ENCODE measurements around the gene RASSF7.
A peak's percentile ranks its signal among the peaks of the same experiment; 100 is the strongest.
"Not testable (repeated sequence)": the region's sequence is repeated elsewhere in the genome, so short reads cannot be mapped to it uniquely, and the experiment has no call there.

The RASSF7 gene

DNA sequence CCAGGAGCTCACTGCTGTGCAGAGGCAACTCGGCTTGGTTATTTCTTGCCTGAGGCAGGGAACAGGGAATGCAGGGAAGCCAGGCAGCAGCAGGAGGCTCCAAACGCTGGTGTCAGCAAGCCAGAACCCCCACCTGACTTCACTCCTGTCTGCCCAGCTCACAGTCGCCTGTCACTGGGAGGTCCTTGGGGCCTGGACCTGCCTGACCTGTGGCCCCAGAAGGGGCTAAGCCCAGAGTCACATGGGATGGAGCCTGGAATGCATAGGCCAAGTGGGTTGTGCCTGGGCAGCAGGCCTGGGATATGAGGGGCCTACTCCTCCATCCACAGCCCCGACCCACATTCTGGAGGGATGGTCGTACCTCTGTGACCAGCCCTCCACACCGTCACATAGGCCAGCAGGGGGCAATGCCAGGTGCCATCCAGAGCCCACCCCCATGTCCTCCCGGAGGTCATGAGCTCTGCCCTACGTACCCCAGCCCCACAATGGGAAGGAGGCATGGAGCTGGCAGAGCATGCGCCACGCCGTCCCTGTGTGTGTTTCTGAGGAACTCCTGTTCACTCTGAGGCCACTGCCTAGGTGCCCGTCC is 5.2 kb downstream of the RASSF7 start:
- ATAC-seq: no peak
- Mint-ChIP-seq H3K27ac (no peak overlapping the region), H3K9me3 (no peaks in the 10 kb centered on the region), H3K36me3 (peaks cover 52% of the 10 kb centered on the region), H3K4me1 (peaks cover 12% of the 10 kb centered on the region), H3K4me3 (peak overlapping the region; percentile 75)
- no peak for DNase-seq (ENCODE audit: low spot score in 2 of 2)

DNA sequence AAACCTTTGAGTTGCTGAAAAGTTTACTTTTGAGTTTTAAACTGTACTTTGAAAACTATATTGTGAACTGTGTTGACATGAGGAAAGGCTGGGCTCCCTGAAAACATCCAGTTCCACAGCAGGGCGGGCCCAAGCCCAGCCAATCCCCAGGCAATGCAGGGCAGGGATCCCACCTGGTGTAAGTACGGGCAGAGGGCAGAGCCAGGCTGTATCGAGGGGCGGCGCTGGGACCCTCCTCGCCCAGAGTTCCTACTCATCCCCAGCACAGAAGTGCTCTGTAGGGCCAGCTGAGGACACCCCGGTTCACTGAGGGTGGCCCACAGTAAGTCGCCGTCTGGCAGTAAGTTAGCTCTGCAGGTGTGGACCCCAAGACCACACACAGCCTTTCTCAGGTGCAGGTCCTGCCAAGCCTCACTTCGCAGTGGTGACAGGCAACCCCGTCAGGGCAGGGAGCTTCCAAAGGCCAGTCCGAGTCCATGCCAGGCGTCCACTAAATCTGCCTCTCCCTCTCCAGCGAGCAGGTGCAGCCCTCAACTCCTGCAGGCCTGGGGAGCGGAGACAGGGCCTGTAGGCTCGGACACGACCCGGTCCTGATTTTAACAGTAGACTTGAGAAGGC is 6.3 kb downstream of the RASSF7 start:
- Mint-ChIP-seq H3K4me3 (peak overlapping the region; percentile 75), H3K9me3 (no peaks in the 10 kb centered on the region), H3K36me3 (peaks cover 44% of the 10 kb centered on the region), H3K27ac (peak overlapping the region; percentile 37), H3K4me1 (peaks cover 6% of the 10 kb centered on the region)
- no peak for ATAC-seq
- no peak for DNase-seq (ENCODE audit: low spot score in 2 of 2)

DNA sequence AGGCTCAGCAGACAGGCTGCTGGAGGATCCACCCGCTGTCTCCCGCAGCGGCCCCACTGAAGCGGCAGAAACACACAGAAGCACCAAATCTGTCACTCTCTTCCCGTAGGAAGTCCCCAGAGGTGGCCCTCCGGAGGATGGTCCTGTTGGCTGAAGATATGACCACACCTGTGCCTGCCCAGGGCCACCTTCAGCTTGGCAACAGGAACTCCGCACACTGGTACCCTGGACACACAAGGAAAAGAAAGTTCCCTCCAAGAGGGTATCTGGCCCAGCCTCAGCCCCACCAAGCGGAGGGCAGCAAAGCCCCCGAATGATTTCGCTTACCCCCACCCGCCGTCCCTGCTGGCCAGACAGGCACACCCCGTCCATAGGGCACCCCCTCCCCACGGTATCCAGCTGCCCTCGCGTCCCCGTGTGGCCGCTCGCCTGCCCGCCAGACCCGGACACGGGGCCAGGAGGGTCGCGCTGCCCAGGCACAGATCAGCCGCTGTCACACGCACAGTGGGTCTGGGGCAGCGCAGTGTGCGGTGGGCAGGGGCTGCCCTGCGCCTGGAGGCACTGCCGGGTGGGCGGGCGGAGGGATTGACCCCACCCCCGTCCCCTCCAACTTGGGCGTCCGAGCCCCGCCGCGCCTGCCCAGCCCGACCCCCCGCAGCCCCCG is 7.0 kb downstream of the RASSF7 start:
- ATAC-seq (no peak), DNase-seq (ENCODE audit: low spot score in 2 of 2) (no peak)
- H3K9me3 Mint-ChIP-seq: no peaks in the 10 kb centered on the region
- peak overlapping the region; percentile 75 for H3K4me3 Mint-ChIP-seq
- H3K27ac Mint-ChIP-seq: no peak overlapping the region
- H3K4me1 Mint-ChIP-seq: peaks cover 6% of the 10 kb centered on the region
- peaks cover 44% of the 10 kb centered on the region for H3K36me3 Mint-ChIP-seq

DNA sequence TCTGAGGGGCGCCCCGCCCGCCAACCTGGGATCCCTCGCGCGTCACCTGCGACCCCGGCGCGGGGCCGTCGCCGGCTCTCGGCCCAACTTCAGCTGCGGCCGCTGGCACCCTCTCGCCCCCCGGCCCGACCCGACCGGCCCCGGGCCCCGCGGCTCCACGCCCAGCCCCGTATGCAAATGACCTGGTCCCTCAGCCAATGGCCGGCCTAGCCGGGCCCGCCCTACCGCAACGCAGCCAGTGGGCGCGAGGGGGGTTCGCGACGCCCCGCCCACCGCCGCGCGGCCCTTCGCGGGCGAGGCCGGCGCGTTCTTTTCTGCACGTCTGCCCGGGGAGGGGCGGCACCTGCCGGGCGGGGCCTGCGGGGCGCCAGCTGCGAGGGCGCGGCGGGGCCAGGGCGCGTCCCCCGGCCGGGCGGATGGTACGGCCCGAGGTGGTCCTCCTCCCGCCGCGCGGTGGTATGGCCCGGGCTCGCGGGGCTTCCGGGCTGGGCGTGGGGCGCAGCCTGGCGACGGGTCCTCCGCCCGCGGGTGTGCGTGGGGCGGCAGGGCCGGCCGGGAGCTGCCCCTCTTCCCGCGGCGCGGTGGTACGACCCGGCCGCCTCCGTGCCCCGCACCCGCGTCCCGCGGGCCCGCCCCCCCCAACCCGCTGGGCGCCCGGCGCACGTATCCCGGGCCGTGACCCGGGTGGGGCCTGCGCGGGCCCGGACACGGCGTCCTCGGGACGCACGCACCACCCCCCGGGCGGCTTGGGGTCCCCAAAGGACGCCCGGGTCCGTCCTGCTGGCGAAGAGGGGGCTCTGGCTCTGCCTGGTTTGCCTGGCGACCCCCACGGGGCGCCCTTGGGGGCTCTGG is 7.8 kb downstream of the RASSF7 start:
- ATAC-seq: peak; percentile 94
- H3K36me3 Mint-ChIP-seq: peaks cover 39% of the 10 kb centered on the region

DNA sequence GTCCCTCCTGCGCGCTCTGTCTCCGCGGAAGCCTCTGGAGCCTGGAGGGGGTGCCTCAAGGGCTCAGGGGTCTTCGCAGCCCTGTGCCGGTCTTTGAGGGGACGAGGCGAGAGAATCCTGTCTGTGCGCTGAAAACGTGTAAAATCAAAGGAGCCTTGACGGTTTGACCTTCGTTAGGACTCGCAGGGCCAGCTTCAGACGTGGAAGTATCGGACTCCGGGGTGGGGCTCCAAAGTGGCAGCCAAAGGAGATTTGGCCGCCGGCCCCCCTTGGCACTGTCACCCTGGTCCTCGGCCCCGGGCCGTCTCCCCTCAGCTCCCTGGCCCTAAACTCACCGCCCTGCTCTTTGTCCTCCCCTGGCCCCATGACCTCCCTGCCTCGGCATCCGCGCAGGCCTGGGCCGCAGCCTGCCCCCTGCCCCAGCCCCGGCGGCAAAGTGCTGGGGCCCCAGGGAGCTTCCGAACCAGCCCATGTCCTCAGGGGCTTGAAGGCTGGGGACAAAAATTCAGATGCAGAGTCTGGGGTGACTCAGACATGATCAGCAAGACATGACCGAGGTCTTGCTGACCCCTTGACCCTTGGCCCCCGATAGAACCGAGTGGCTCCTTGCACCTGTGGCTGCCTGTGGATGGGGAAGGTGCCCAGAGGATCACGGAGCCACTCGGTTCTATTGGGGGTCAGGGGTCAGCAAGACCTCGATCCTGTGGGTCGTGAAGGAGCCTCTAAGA is 8.6 kb downstream of the RASSF7 start:
- Mint-ChIP-seq H3K4me1 (peaks cover 4% of the 10 kb centered on the region), H3K4me3 (peak overlapping the region; percentile 75), H3K9me3 (no peaks in the 10 kb centered on the region), H3K27ac (peak overlapping the region; percentile 54), H3K36me3 (peaks cover 31% of the 10 kb centered on the region)
- no peak for DNase-seq (ENCODE audit: low spot score in 2 of 2)
- ATAC-seq: no peak

More for the DNA sequence above, 7.8 kb downstream of the RASSF7 start:
- peak overlapping the region; percentile 54 for H3K27ac Mint-ChIP-seq
- H3K9me3 Mint-ChIP-seq: no peaks in the 10 kb centered on the region
- peak overlapping the region; percentile 75 for H3K4me3 Mint-ChIP-seq
- peaks cover 4% of the 10 kb centered on the region for H3K4me1 Mint-ChIP-seq
- peak; percentile 93 to 98 for DNase-seq (ENCODE audit: low spot score in 2 of 2)

DNA sequence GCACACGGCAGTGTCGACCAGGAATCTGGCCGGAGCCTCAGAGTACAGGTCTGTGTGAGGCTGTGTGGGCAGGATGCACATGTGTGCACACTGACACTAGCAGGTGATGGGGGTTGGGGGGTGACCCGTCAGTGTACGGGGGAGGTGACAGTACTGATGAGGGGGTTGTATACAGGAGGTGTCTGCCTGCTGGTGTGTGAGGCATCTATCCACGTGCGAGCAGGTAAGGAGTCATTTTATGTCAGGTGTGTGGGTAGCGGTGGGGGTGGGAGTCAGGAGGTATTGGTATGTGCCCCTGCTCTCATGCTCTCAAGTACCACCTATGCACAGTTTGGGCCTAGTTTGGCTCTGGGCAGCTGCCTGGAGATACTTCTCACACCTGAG is 11.0 kb downstream of the RASSF7 start:
- Mint-ChIP-seq H3K4me1 (peaks cover 14% of the 10 kb centered on the region), H3K27ac (no peak overlapping the region), H3K9me3 (no peaks in the 10 kb centered on the region), H3K4me3 (no peak overlapping the region), H3K36me3 (peaks cover 26% of the 10 kb centered on the region)
- ATAC-seq: no peak
- DNase-seq (ENCODE audit: low spot score in 2 of 2): no peak

DNA sequence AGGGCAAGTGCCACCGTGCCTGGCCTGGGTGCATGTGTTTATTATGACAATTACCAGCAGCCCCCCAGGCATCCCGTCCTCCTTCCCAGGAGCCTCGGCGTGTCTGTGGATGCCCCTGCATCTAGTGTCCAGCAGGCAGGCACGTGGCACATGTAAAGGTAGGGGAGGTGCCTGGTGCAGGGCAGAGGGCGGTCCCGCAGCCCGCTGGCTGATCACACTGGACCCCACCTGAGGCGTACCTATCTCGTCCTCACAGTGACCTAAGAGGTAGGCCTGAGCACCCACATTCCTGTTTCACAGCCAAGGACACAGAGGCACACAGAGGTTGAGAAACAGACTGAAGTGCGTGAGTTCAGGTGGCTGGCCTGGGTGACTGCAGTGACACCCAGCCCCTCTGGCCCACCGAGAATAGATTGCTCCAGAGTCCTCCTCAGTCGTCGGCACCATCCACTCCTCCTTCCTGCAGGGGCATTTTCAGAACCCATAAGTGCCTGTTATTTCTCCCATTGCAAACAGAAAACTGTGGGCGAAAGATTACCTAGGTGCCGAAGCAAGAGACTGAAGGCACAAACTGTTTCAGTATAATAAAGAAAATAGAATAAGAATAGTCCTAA is 12.5 kb downstream of the RASSF7 start:
- DNase-seq (ENCODE audit: low spot score in 2 of 2): no peak
- ATAC-seq: no peak
- Mint-ChIP-seq H3K4me1 (peaks cover 25% of the 10 kb centered on the region), H3K9me3 (no peaks in the 10 kb centered on the region), H3K4me3 (no peak overlapping the region), H3K36me3 (peaks cover 25% of the 10 kb centered on the region), H3K27ac (no peak overlapping the region)

DNA sequence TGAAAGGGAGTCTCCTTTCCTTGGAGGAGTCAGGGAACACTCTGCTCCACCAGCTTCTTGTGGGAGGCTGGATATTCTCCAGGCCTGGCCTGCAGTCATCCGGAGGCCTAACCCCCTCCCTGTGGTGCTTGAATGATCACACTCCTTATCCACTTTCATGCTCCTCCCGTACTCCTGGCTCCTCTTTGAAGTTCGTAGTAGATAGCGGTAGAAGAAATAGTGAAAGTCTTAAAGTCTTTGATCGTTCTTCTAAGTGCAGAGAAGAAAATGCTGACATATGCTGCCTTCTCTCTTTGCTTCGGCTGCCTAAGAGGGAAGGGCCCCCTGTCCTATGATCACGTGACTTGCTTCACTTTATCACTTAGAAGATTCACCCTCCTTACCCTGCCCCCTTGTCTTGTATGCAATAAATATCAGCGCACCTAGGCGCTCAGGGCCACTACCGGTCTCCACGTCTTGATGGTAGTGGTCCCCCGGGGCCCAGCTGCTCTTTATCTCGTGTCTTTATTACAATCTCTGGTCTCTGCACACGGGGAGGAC is 13.3 kb downstream of the RASSF7 start:
- H3K4me3 Mint-ChIP-seq: peak overlapping the region; percentile 82
- H3K4me1 Mint-ChIP-seq: peaks cover 33% of the 10 kb centered on the region
- not testable (repeated sequence) for H3K27ac Mint-ChIP-seq; H3K9me3 Mint-ChIP-seq; ATAC-seq; DNase-seq (ENCODE audit: low spot score in 2 of 2)
- H3K36me3 Mint-ChIP-seq: peaks cover 33% of the 10 kb centered on the region

DNA sequence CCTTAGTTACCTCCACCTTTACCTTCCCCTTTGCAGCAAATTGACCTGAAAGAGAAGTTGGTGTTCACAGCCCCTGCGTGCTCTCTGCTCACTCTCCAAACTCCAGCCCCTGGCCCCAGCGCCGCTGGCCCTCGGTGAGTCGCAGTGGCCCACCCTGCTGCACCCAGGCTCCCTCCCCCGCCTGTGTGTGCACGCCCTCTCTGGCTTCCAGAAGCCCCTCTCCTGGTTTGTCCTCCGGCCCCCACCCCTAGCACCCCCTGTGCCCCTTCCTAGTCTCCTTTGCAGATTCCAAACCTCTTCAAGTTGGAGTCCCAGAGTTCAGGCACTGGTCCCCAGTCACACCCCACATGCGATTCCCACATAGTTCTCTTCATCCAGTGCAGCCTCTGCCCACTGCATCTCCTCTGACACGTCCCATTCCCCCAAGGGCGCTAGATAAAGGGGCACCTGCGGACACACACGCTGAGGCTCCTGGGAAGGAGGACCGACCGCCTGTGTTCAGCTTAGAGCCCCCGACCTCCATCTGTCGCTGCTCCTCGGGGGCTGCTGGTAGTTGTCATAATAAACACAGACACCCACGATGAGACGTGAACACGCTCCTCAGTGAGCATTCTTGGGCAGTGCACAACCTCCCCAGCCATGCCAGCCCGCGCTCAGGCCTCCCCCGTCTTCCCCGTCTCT is 14.0 kb downstream of the RASSF7 start:
- no peaks in the 10 kb centered on the region for H3K9me3 Mint-ChIP-seq
- no peak for ATAC-seq
- peak in 1 of 2 donors; percentile 60 for DNase-seq (ENCODE audit: low spot score in 2 of 2)
- peaks cover 40% of the 10 kb centered on the region for H3K4me1 Mint-ChIP-seq
- H3K27ac Mint-ChIP-seq: peak overlapping the region; percentile 58
- peaks cover 37% of the 10 kb centered on the region for H3K36me3 Mint-ChIP-seq
- peak overlapping the region; percentile 82 for H3K4me3 Mint-ChIP-seq

DNA sequence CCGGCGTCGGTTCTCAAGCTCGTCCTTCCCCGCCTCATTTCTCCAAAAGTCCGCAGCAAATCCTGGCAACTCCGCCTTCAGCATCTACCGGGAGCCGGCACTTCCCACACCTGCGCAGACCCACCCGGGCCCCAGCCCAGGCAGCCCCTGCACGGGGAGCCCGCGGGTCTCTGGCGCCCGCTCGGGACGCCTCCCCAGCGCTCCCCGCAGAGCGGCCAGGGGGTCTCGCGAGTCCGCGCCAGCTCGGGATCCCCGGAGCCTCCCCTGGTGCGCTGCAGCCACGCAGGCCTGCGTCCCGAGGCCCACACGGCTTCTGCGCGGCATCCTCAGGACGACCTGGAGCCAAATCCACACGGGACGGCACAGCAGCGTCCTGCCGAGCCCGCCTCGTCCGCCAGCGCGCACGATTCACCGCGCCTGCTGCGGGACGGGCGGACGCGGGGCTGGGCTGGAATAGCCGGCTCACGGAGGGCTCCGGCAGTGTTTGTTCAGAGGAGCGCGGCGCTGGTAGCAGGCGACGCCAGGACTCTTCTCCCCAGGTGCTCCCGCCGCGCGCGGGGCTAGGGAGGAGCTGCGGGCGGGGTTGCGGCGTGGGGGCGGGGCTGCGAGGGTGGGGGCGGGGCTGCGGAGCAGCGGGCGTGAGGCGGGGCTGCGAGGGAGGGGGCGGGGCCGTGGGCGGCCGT is 14.7 kb downstream of the RASSF7 start:
- ATAC-seq (peak; percentile 49), DNase-seq (ENCODE audit: low spot score in 2 of 2) (no peak)
- no peaks in the 10 kb centered on the region for H3K9me3 Mint-ChIP-seq
- H3K27ac Mint-ChIP-seq: peak overlapping the region; percentile 99
- peaks cover 40% of the 10 kb centered on the region for H3K36me3 Mint-ChIP-seq
- peak overlapping the region; percentile 82 for H3K4me3 Mint-ChIP-seq
- H3K4me1 Mint-ChIP-seq: peaks cover 47% of the 10 kb centered on the region

DNA sequence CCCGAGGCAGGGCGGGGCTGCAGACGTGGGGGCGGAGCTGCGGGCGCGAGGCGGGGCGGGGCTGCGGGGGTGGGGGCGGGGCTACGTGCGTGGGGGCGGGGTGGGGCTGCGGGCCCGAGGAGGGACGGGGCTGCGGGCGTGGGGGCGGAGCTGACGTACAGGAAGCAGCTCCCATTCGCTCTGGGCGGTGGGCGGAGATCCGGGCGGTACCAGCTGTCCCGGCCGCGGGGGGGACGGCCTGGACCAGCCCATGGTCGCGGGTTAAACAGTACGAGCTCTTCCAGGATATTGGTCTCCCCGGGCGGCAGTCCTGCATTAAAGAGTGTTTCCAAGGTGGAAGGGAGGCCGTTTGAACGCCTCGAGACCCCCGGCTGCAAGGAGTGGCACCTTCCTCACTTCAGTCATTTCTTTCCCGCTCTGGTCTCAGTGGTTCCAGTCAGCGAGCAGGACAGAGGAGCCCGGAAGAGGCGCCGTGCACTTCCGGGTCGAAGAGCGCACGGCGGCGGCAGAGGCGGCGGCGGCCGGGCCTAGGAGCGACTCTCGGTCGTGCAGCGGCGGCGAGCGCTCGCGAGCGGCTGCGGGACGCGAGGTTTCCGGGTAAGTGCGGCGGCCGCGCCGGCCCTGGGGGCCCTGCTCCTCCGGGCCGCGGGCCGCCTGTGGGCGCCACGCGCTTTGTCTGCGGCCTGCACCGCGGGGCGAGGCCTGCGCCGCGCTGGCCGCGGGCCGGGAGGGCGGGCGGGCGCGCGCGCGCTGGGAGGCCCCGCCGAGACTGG is 15.4 kb downstream of the RASSF7 start, which contains the start of gene PHRF1:
Gene PHRF1, plus strand, starts transcription at position 475 of the 773 bp plus-strand sequence. CDS start 5,043 bp downstream, outside the sequence.
- DNase-seq (ENCODE audit: low spot score in 2 of 2) (peak; percentile 95 to 97), ATAC-seq (peak; percentile 93)
- Mint-ChIP-seq H3K9me3 (no peaks in the 10 kb centered on the region), H3K4me3 (peak within 1 kb of the TSS; percentile 82), H3K27ac (peak within 1 kb of the TSS; percentile 99), H3K36me3 (peaks cover 48% of the 10 kb centered on the region), H3K4me1 (peaks cover 51% of the 10 kb centered on the region)

DNA sequence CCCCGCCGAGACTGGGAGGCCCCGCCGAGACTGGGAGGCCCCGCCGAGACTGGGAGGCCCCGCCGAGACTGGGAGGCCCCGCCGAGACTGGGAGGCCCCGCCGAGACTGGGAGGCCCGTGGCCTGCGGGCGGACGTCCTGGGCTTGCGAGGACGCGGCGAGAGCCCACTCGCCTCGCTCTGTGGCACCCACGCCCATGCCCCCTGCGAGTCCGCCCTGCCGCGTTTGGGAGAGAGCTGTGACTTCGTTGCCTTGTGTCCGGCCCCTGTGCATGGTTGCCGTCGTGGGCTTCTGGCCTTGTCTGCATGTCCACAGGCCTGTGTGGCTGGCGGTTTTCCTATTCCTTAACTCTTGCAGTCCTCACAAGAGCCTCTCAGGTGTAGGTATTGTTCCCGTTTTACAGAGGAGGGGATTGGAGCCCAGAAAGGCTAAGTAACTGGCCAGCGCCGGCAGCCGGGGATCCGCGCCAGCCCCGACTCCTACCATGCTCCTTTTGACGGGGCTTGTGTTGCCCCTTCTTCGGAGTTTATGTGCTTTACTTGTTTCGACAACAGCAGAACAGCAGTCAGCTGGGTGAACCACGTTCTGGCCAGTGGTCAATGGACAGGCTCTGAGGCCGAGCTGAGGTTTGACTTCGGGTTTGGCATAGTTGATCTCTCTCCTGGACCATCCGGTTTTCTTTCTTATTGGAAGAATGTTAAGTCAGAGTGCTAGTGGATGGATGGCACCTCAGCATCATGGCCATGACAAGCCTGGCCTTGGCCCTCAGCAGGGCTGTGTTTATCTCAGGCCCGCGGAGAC is 16.2 kb downstream of the RASSF7 start:
- H3K27ac Mint-ChIP-seq: peak overlapping the region; percentile 84
- H3K36me3 Mint-ChIP-seq: peaks cover 56% of the 10 kb centered on the region
- H3K4me3 Mint-ChIP-seq: peak overlapping the region; percentile 82
- DNase-seq (ENCODE audit: low spot score in 2 of 2): peak in 1 of 2 donors; percentile 58
- H3K4me1 Mint-ChIP-seq: peaks cover 60% of the 10 kb centered on the region
- ATAC-seq: no peak
- H3K9me3 Mint-ChIP-seq: no peaks in the 10 kb centered on the region
